ENCODE measurements around the gene SFXN5.

DNA sequence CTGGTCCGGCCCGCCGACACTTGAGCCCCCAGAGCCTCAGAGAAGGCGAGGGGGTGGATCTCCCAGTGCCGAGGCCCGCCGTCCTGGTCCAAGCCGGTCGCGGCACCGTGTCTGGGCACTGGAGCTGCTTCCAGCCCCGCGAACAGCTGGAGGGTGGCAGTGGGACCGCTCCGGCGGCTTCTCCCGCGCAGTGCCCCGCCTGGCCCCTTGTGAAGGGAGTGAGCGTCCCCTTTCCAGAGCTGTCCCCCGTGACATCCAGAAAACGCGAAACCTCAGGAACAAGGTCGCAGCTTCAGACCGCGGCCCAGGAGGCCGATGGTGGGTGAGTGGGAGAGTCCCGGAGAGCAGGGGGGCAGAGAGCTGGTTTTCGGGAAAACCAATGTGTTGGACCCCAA lies 154.8 kb downstream of the SFXN5 start:
- no peak for TF ChIP-seq CTCF (IDR thresholded peaks at IDR 0.05; ENCODE audit: poor library complexity, severe bottlenecking)
- no peak for TF ChIP-seq EZH2 (IDR thresholded peaks at IDR 0.05; ENCODE audit: borderline replicate concordance, insufficient read depth, low read length, poor library complexity, severe bottlenecking)
- no peak for TF ChIP-seq SMC3 (conservative IDR thresholded peaks at IDR 0.05; ENCODE audit: poor library complexity)
- TF ChIP-seq EP300 (conservative IDR thresholded peaks at IDR 0.05; ENCODE audit: poor library complexity, severe bottlenecking) = no peak
- no peak for TF ChIP-seq RAD21 (conservative IDR thresholded peaks at IDR 0.05)
- TF ChIP-seq POLR2AphosphoS5 (IDR thresholded peaks at IDR 0.05) = no peak

All from neural cell (in vitro differentiated cells).